Activated T-helper 1 cell treated with anti-CD3 and anti-CD28 coated beads, Interleukin-2, amount 50 U/mL, for 16 hours (primary cell): ENCODE data around the gene CUL4B.
"Not testable (repeated sequence)": the region's sequence is repeated elsewhere in the genome, so short reads cannot be mapped to it uniquely, and the experiment has no call there.

ENCODE experiments used
- DNase-seq, 2 donors: peaks; one replicate each; pipeline ENCODE4 v3.0.0-alpha.2; 2020; ENCODE audit warnings: low read depth in 1 of 2, low spot score in 1 of 2

Gene CUL4B

GRCh38 chrX:120560842-120561633 is at the start of gene CUL4B:
Gene CUL4B (minus strand): TSS chrX:120560962. CDS start chrX:120560638, 324 bp downstream.
- DNase-seq: peak; percentile 82 to 85

GRCh38 chrX:120604361-120604782 is 43.6 kb upstream of the CUL4B start:
- DNase-seq: no peak

- DNase-seq: peak; percentile 44 to 61
These were observed 43.1 kb upstream of the CUL4B start, which contains the start of gene MCTS1 for GRCh38 chrX:120603707-120604360. Gene MCTS1 (plus strand): TSS chrX:120604101. CDS start chrX:120604237, 136 bp downstream.

GRCh38 chrX:120585702-120586101 is 24.9 kb upstream of the CUL4B start:
- no peak for DNase-seq

- DNase-seq: no peak
These were observed 14.8 kb upstream of the CUL4B start for GRCh38 chrX:120575379-120576114.

- DNase-seq: not testable (repeated sequence)
These were observed 13.0 kb upstream of the CUL4B start for GRCh38 chrX:120573806-120574205.

- no peak for DNase-seq
These were observed 9.3 kb upstream of the CUL4B start for GRCh38 chrX:120570011-120570600.

GRCh38 chrX:120568609-120569008 is 7.8 kb upstream of the CUL4B start:
- DNase-seq: no peak

- DNase-seq: no peak
These were observed 7.3 kb upstream of the CUL4B start for GRCh38 chrX:120568035-120568434.

GRCh38 chrX:120566817-120567216 is 6.1 kb upstream of the CUL4B start:
- DNase-seq: no peak

GRCh38 chrX:120564925-120565324 is 4.2 kb upstream of the CUL4B start:
- no peak for DNase-seq

- no peak for DNase-seq
These were observed 1.8 kb upstream of the CUL4B start for GRCh38 chrX:120562569-120562926.

GRCh38 chrX:120561634-120562568 is 1.1 kb upstream of the CUL4B start:
- no peak for DNase-seq

- DNase-seq: peak in 1 of 2 donors; percentile 3
These were observed 339 bp downstream of the CUL4B start for GRCh38 chrX:120560405-120560841.

GRCh38 chrX:120559804-120560203 is 958 bp downstream of the CUL4B start:
- no peak for DNase-seq

- DNase-seq: no peak
These were observed 4.5 kb downstream of the CUL4B start for GRCh38 chrX:120556251-120556650.

- no peak for DNase-seq
These were observed 11.0 kb downstream of the CUL4B start for GRCh38 chrX:120549483-120550452.

GRCh38 chrX:120536061-120536460 is 24.7 kb downstream of the CUL4B start:
- DNase-seq: no peak
